HS-27A (cell line): Measurements from ENCODE around the gene CCDC141.
"Not testable (repeated sequence)": the region's sequence is repeated elsewhere in the genome, so short reads cannot be mapped to it uniquely, and the experiment has no call there.

Source experiments
- DNase-seq: peaks from one replicate; pipeline ENCODE4 v3.0.0-alpha.2; 2012; ENCODE audit warnings: low read depth, missing footprints

CCDC141 gene

GRCh38 chr2:179049546-179050311 lies at the start of gene CCDC141:
Gene CCDC141 (minus strand): TSS chr2:179050137. CDS start chr2:179049941, 196 bp downstream.
- DNase-seq = no peak

- no peak for DNase-seq
These were observed 48.2 kb upstream of the CCDC141 start for GRCh38 chr2:179098080-179098689.

GRCh38 chr2:179097131-179097530 lies 47.2 kb upstream of the CCDC141 start:
- DNase-seq = no peak

GRCh38 chr2:179096090-179096489 lies 46.2 kb upstream of the CCDC141 start:
- DNase-seq = no peak

GRCh38 chr2:179092912-179093311 lies 43.0 kb upstream of the CCDC141 start:
- not testable (repeated sequence) for DNase-seq

GRCh38 chr2:179082697-179083096 lies 32.8 kb upstream of the CCDC141 start:
- DNase-seq = no peak

- no peak for DNase-seq
These were observed 32.0 kb upstream of the CCDC141 start for GRCh38 chr2:179081954-179082353.

GRCh38 chr2:179072527-179072926 lies 22.6 kb upstream of the CCDC141 start:
- DNase-seq = no peak

- no peak for DNase-seq
These were observed 21.9 kb upstream of the CCDC141 start for GRCh38 chr2:179071810-179072355.

GRCh38 chr2:179070895-179071294 lies 21.0 kb upstream of the CCDC141 start:
- DNase-seq = no peak

- no peak for DNase-seq
These were observed 19.7 kb upstream of the CCDC141 start for GRCh38 chr2:179069685-179070084.

- no peak for DNase-seq
These were observed 19.2 kb upstream of the CCDC141 start for GRCh38 chr2:179068991-179069643.

GRCh38 chr2:179059026-179059700 lies 9.2 kb upstream of the CCDC141 start:
- no peak for DNase-seq

- no peak for DNase-seq
These were observed 7.8 kb upstream of the CCDC141 start for GRCh38 chr2:179057737-179058136.

- DNase-seq = not testable (repeated sequence)
These were observed 3.6 kb upstream of the CCDC141 start for GRCh38 chr2:179053568-179053967.

GRCh38 chr2:179051250-179051649 lies 1.3 kb upstream of the CCDC141 start:
- DNase-seq = no peak

- DNase-seq = no peak
These were observed 818 bp upstream of the CCDC141 start for GRCh38 chr2:179050755-179051154.

- DNase-seq = no peak
These were observed 763 bp downstream of the CCDC141 start for GRCh38 chr2:179049203-179049545.

GRCh38 chr2:179048099-179048498 lies 1.8 kb downstream of the CCDC141 start:
- DNase-seq = no peak

GRCh38 chr2:179045602-179046001 lies 4.3 kb downstream of the CCDC141 start:
- DNase-seq = not testable (repeated sequence)

GRCh38 chr2:179044500-179044899 lies 5.4 kb downstream of the CCDC141 start:
- no peak for DNase-seq

- no peak for DNase-seq
These were observed 12.1 kb downstream of the CCDC141 start for GRCh38 chr2:179037807-179038206.
